PC-9 (cell line): ENCODE results near the gene RETREG1. TPM values are rescaled to one million over a fixed set of nuclear protein-coding genes. Genes with fewer than 3 reads are reported as not detected.
"Not testable (repeated sequence)": the region's sequence is repeated elsewhere in the genome, so short reads cannot be mapped to it uniquely, and the experiment has no call there.

ENCODE experiments used
- BruUV-seq: library from RNA; stranded (reverse); fragments of 400-500 nt; replicated peaks from 2 replicates; lab custom pipeline; 2021; lab: Mats Ljungman, UMichigan
- CTCF ChIA-PET: fragments of 300-600 bp; sonication (Branson Sonifier 250); formaldehyde crosslinking; loops from one replicate; lab custom pipeline; 2022; ENCODE audit warnings: antibody characterized with exemption; lab: Charles Lee
- POLR2A ChIA-PET: fragments of 300-600 bp; sonication (Branson Sonifier 250); formaldehyde crosslinking; loops from one replicate; lab custom pipeline; 2022; ENCODE audit warnings: antibody characterized with exemption; ENCODE audit not compliant: unreplicated experiment; lab: Charles Lee
- DNase-seq, 2 experiments: peaks; one replicate each; pipeline versions ENCODE4 v3.0.0 to v3.0.0-alpha.2; 2015 to 2022; ENCODE audit warnings: mixed read lengths in 1 of 2
- H2AFZ ChIP-seq: fragments of 200-600 bp; sonication (generic); 2 replicates; pipeline ENCODE4 v1.8.1; 2017; ENCODE audit warnings: antibody characterized with exemption
- H3F3A ChIP-seq: fragments of 200-600 bp; sonication (generic); 2 replicates; pipeline ENCODE4 v1.8.1; 2017; ENCODE audit warnings: antibody characterized with exemption, mild to moderate bottlenecking, low read depth; ENCODE audit not compliant: insufficient read depth
- H3K27ac ChIP-seq: fragments of 200-600 bp; sonication (generic); 2 replicates; pipeline ENCODE4 v1.6.1; 2016; ENCODE audit warnings: mixed run types
- H3K27me3 ChIP-seq: fragments of 200-600 bp; sonication (generic); 2 replicates; pipeline ENCODE4 v1.6.1; 2016; ENCODE audit warnings: low read depth, mixed run types; ENCODE audit not compliant: insufficient read depth
- H3K36me3 ChIP-seq: fragments of 200-600 bp; sonication (generic); 2 replicates; pipeline ENCODE4 v1.6.1; 2016; ENCODE audit warnings: low read depth, mixed run types
- H3K4me1 ChIP-seq: fragments of 200-600 bp; sonication (generic); replicated peaks from 2 replicates; pipeline ENCODE4 v1.6.1; 2016; ENCODE audit warnings: mixed run types; ENCODE audit not compliant: insufficient read depth
- H3K4me2 ChIP-seq: fragments of 200-600 bp; sonication (generic); 2 replicates; pipeline ENCODE4 v1.6.1; 2017; ENCODE audit warnings: mixed run types
- H3K4me3 ChIP-seq: fragments of 200-600 bp; sonication (generic); 2 replicates; pipeline ENCODE4 v1.6.1; 2016; ENCODE audit warnings: mixed run types
- H3K79me2 ChIP-seq: fragments of 200-600 bp; sonication (generic); 2 replicates; pipeline ENCODE4 v1.6.1; 2017; ENCODE audit warnings: low read depth, mixed run types
- H3K9me2 ChIP-seq: fragments of 200-600 bp; sonication (generic); 2 replicates; pipeline ENCODE4 v1.8.1; 2017; ENCODE audit warnings: mild to moderate bottlenecking; ENCODE audit not compliant: insufficient read depth
- H3K9me3 ChIP-seq: fragments of 200-600 bp; sonication (generic); 2 replicates; pipeline ENCODE4 v1.8.1; 2016; ENCODE audit warnings: low read depth; ENCODE audit not compliant: insufficient read depth
- H4K20me1 ChIP-seq: fragments of 200-600 bp; sonication (generic); 2 replicates; pipeline ENCODE4 v1.8.1; 2017; ENCODE audit not compliant: insufficient read depth
- EZH2 ChIP-seq: fragments of 200-600 bp; sonication (generic); IDR thresholded peaks from 2 replicates; pipeline ENCODE4 v1.8.0; 2017; ENCODE audit warnings: antibody characterized with exemption, low read depth
- intact Hi-C: fragments of 100-400 bp; cut with micrococcal nuclease; formaldehyde crosslinking; loops from one replicate; pipeline ENCODE4 v1.10.0; 2022; ENCODE audit not compliant: unreplicated experiment
- total RNA-seq: library from RNA; stranded (reverse); gene quantifications from 2 replicates; pipeline ENCODE4 v1.2.3, GENCODE V29; 2021
- TF ChIP-seq, protein P1 (sequence below): fragments of 200-600 bp; sonication (generic); conservative IDR thresholded peaks from 2 replicates; pipeline ENCODE4 v1.6.1; 2017; ENCODE audit warnings: mixed run types, antibody characterized with exemption, mild to moderate bottlenecking, moderate library complexity

The RETREG1 gene
- total RNA-seq, 1 experiment from 2014 or later = 9.7 TPM

DNA sequence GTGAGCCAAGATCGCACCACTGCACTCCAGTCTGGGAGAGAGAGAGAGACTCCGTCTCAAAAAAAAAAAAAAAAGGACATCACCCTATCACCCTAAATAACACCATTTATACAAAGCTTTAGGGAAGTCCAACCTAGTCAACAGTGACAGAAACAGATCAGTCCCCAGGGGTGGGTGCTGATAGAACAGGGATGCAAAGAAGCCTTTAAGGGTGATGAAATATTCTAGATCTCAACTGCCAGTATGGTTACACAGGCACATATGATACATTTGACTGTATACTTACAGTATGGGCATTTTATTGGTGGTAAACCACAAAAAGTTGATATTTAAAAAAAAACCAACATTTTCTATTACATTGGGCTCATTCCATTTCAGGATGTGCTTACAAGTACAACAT, 4.8 kb downstream of the RETREG1 start:
- H3K4me1 ChIP-seq = peaks cover 8% of the 10 kb centered on the region; the same call in 1 of the 2 replicates
- H2AFZ ChIP-seq = no peak overlapping the region
- no peaks in the 10 kb centered on the region for H3K9me3 ChIP-seq
- H3K36me3 ChIP-seq = no peaks in the 10 kb centered on the region
- H3K9me2 ChIP-seq = no peaks in the 10 kb centered on the region; the same call in 1 of the 2 replicates
- no peaks in the 10 kb centered on the region for H4K20me1 ChIP-seq
- DNase-seq = no peak
- H3K27ac ChIP-seq = no peak overlapping the region
- CTCF ChIA-PET = interaction anchor here (0.6 kb wide), 1 partner anchor 76 kb away, joined by 5 read pairs; no protein-coding TSS in a partner anchor
- H3K79me2 ChIP-seq = no peaks in the 10 kb centered on the region
- POLR2A ChIA-PET = interaction anchor here (0.6 kb wide), 1 partner anchor 49 kb away, joined by 6 read pairs; no protein-coding TSS in a partner anchor
- peaks cover 31% of the 10 kb centered on the region for H3K27me3 ChIP-seq
- H3K4me3 ChIP-seq = no peak overlapping the region
- no TSS peak for BruUV-seq
- H3K4me2 ChIP-seq = no peak overlapping the region
- no peak for TF ChIP-seq EZH2
- TF ChIP-seq, protein P1, sequence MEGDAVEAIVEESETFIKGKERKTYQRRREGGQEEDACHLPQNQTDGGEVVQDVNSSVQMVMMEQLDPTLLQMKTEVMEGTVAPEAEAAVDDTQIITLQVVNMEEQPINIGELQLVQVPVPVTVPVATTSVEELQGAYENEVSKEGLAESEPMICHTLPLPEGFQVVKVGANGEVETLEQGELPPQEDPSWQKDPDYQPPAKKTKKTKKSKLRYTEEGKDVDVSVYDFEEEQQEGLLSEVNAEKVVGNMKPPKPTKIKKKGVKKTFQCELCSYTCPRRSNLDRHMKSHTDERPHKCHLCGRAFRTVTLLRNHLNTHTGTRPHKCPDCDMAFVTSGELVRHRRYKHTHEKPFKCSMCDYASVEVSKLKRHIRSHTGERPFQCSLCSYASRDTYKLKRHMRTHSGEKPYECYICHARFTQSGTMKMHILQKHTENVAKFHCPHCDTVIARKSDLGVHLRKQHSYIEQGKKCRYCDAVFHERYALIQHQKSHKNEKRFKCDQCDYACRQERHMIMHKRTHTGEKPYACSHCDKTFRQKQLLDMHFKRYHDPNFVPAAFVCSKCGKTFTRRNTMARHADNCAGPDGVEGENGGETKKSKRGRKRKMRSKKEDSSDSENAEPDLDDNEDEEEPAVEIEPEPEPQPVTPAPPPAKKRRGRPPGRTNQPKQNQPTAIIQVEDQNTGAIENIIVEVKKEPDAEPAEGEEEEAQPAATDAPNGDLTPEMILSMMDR = no peak
- H3F3A ChIP-seq = no peaks in the 10 kb centered on the region
- intact Hi-C loops = no loop called here

DNA sequence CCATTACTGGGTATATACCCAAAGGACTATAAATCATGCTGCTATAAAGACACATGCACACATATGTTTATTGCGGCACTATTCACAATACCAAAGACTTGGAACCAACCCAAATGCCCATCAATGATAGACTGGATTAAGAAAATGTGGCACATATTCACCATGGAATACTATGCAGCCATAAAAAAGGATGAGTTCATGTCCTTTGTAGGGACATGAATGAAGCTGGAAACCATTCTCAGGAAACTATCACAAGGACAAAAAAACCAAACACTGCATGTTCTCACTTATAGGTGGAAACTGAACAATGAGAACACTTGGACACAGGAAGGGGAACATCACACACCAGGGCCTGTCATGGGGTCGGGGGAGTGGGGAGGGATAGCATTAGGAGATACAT, 5.9 kb downstream of the RETREG1 start:
- H3K27ac ChIP-seq, H3K36me3 ChIP-seq, H2AFZ ChIP-seq, DNase-seq, intact Hi-C loops, H3K79me2 ChIP-seq, CTCF ChIA-PET, H3K9me2 ChIP-seq, H3K9me3 ChIP-seq, H4K20me1 ChIP-seq, H3K4me2 ChIP-seq, H3K4me1 ChIP-seq, H3F3A ChIP-seq, H3K4me3 ChIP-seq, BruUV-seq: not testable (repeated sequence)
- peaks cover 22% of the 10 kb centered on the region for H3K27me3 ChIP-seq
- POLR2A ChIA-PET = interaction anchor here (0.7 kb wide), 1 partner anchor 906 kb away, joined by 8 read pairs; no protein-coding TSS in a partner anchor

DNA sequence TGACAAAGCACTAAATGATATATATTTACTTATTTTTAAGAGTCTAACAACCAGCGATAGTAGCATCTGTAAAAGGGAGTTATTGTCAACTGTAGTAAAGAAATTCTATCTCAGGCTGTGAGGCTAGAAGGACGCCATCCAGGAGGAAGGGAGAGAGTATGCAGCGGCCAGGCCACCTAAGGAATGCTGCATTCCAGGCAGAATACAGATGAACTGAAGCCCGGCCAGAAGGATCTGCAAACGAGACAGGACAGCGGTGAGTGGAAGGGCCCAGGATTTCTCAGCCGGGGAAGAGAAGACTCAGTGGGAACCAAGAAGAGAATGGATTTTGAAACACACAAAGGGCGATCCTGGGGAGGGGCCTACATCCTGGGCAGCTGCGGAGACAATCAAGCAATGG, 7.4 kb downstream of the RETREG1 start:
- no peak overlapping the region for H3K4me3 ChIP-seq
- H3K27ac ChIP-seq = no peak overlapping the region
- H3K36me3 ChIP-seq = no peaks in the 10 kb centered on the region
- H3K9me3 ChIP-seq = no peaks in the 10 kb centered on the region
- POLR2A ChIA-PET = no interaction called here
- no peak overlapping the region for H2AFZ ChIP-seq
- CTCF ChIA-PET = no interaction called here
- TF ChIP-seq EZH2 = no peak
- TF ChIP-seq, protein P1 = no peak
- peaks cover 24% of the 10 kb centered on the region; the same call in 1 of the 2 replicates for H3K27me3 ChIP-seq
- no peaks in the 10 kb centered on the region; the same call in 1 of the 2 replicates for H3K9me2 ChIP-seq
- BruUV-seq = no TSS peak
- H4K20me1 ChIP-seq = no peaks in the 10 kb centered on the region
- no peaks in the 10 kb centered on the region for H3F3A ChIP-seq
- DNase-seq = no peak
- H3K4me1 ChIP-seq = no peaks in the 10 kb centered on the region
- H3K4me2 ChIP-seq = no peak overlapping the region
- intact Hi-C loops = no loop called here
- no peaks in the 10 kb centered on the region for H3K79me2 ChIP-seq

DNA sequence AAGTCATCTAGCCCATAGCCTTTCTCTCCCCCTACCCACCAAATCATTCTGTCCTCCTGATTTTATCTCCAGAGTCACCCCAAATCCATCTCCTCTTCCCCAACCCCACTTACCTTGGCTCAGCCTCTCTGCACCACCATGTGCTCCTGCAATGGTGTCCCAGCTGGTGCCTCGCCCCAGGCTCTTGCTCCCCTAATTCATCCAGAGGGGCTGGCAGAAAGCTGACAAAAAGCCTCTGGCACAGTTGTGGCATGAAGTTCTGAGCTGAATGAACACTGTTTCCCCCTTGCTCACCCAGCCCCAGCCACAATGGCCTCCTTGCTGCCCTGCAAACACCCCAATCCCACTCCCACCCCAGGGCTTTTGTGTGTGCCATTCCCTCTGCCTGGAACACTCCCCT, 10.2 kb downstream of the RETREG1 start:
- Histone ChIP-seq H4K20me1 (no peaks in the 10 kb centered on the region), H3K9me3 (no peaks in the 10 kb centered on the region), H3K4me3 (no peak overlapping the region), H3K4me1 (no peaks in the 10 kb centered on the region), H3K27ac (no peak overlapping the region), H3K79me2 (no peaks in the 10 kb centered on the region), H2AFZ (no peak overlapping the region), H3F3A (no peaks in the 10 kb centered on the region), H3K4me2 (no peak overlapping the region), H3K36me3 (no peaks in the 10 kb centered on the region), H3K9me2 (no peaks in the 10 kb centered on the region), H3K27me3 (peaks cover 41% of the 10 kb centered on the region; the same call in 1 of the 2 replicates)
- intact Hi-C loops = no loop called here
- POLR2A ChIA-PET = no interaction called here
- CTCF ChIA-PET = no interaction called here
- DNase-seq = no peak
- BruUV-seq = no TSS peak
- no peak for TF ChIP-seq EZH2
- TF ChIP-seq, protein P1 = no peak
